ENCODE data around the gene CHEK2. TPM values are rescaled to one million over a fixed set of nuclear protein-coding genes. Genes with fewer than 3 reads are reported as not detected.

Gene CHEK2
- total and polyA plus RNA-seq, 2 experiments from 2014 or later = 86.0 to 121 TPM

DNA sequence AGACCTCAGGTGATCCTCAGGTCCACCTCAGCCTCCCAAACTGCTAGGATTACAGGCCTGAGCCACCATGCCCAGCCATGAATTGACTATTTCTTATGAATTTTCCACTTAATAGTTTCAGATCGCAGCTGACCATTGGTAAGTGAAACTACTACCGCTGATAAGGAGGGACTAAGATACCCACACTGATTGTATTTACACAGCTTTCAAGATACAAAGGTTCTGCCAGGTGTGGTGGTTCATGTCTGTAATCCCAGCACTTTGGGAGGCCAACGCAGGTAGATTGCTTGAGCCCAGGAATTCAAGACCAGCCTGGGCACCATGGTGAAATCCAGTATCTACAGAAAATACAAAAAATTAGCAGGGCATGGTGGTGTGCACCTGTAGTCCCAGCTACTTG is 3.9 kb downstream of the CHEK2 start (continued):
- TF ChIP-seq POLR2AphosphoS5 (IDR thresholded peaks at IDR 0.05; ENCODE audit: low read depth) = no peak
- TF ChIP-seq, protein P1, sequence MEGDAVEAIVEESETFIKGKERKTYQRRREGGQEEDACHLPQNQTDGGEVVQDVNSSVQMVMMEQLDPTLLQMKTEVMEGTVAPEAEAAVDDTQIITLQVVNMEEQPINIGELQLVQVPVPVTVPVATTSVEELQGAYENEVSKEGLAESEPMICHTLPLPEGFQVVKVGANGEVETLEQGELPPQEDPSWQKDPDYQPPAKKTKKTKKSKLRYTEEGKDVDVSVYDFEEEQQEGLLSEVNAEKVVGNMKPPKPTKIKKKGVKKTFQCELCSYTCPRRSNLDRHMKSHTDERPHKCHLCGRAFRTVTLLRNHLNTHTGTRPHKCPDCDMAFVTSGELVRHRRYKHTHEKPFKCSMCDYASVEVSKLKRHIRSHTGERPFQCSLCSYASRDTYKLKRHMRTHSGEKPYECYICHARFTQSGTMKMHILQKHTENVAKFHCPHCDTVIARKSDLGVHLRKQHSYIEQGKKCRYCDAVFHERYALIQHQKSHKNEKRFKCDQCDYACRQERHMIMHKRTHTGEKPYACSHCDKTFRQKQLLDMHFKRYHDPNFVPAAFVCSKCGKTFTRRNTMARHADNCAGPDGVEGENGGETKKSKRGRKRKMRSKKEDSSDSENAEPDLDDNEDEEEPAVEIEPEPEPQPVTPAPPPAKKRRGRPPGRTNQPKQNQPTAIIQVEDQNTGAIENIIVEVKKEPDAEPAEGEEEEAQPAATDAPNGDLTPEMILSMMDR (conservative IDR thresholded peaks at IDR 0.05; ENCODE audit: low read depth in 2 of 2) = no peak
- no peak for TF ChIP-seq CREB1 (CRISPR knock-in tag; IDR thresholded peaks at IDR 0.05; ENCODE audit: low read depth)
- TF ChIP-seq, protein P2, sequence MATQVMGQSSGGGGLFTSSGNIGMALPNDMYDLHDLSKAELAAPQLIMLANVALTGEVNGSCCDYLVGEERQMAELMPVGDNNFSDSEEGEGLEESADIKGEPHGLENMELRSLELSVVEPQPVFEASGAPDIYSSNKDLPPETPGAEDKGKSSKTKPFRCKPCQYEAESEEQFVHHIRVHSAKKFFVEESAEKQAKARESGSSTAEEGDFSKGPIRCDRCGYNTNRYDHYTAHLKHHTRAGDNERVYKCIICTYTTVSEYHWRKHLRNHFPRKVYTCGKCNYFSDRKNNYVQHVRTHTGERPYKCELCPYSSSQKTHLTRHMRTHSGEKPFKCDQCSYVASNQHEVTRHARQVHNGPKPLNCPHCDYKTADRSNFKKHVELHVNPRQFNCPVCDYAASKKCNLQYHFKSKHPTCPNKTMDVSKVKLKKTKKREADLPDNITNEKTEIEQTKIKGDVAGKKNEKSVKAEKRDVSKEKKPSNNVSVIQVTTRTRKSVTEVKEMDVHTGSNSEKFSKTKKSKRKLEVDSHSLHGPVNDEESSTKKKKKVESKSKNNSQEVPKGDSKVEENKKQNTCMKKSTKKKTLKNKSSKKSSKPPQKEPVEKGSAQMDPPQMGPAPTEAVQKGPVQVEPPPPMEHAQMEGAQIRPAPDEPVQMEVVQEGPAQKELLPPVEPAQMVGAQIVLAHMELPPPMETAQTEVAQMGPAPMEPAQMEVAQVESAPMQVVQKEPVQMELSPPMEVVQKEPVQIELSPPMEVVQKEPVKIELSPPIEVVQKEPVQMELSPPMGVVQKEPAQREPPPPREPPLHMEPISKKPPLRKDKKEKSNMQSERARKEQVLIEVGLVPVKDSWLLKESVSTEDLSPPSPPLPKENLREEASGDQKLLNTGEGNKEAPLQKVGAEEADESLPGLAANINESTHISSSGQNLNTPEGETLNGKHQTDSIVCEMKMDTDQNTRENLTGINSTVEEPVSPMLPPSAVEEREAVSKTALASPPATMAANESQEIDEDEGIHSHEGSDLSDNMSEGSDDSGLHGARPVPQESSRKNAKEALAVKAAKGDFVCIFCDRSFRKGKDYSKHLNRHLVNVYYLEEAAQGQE (IDR thresholded peaks at IDR 0.05; ENCODE audit: unreplicated experiment) = no peak
- TF ChIP-seq STAT1 (IDR thresholded peaks at IDR 0.05; ENCODE audit: unreplicated experiment) = no peak
- TF ChIP-seq ZNF331 (CRISPR knock-in tag; IDR thresholded peaks at IDR 0.05; ENCODE audit: low read depth) = no peak
- TF ChIP-seq ZNF114 (CRISPR knock-in tag; IDR thresholded peaks at IDR 0.05) = no peak
- TF ChIP-seq JUNB (IDR thresholded peaks at IDR 0.05; ENCODE audit: unreplicated experiment) = no peak
- no peak for TF ChIP-seq EZH2 (IDR thresholded peaks at IDR 0.05; ENCODE audit: low read depth, unreplicated experiment)
- no peak for TF ChIP-seq NANOG (IDR thresholded peaks at IDR 0.05; ENCODE audit: borderline replicate concordance)
- no peak for TF ChIP-seq ETS1 (IDR thresholded peaks at IDR 0.05)
- TF ChIP-seq EZH2phosphoT487 (IDR thresholded peaks at IDR 0.05; ENCODE audit: unreplicated experiment) = no peak
